GM19467 (cell line): Measurements from ENCODE around the gene GNG4.
"Not testable (repeated sequence)": the region's sequence is repeated elsewhere in the genome, so short reads cannot be mapped to it uniquely, and the experiment has no call there.

Experiments
- ATAC-seq: cut with Tn5 transposase; IDR thresholded peaks from one replicate; pipeline ENCODE4 v1.9.1; 2021; ENCODE audit warnings: mild to moderate bottlenecking, moderate library complexity; ENCODE audit not compliant: unreplicated experiment

GNG4 gene

DNA sequence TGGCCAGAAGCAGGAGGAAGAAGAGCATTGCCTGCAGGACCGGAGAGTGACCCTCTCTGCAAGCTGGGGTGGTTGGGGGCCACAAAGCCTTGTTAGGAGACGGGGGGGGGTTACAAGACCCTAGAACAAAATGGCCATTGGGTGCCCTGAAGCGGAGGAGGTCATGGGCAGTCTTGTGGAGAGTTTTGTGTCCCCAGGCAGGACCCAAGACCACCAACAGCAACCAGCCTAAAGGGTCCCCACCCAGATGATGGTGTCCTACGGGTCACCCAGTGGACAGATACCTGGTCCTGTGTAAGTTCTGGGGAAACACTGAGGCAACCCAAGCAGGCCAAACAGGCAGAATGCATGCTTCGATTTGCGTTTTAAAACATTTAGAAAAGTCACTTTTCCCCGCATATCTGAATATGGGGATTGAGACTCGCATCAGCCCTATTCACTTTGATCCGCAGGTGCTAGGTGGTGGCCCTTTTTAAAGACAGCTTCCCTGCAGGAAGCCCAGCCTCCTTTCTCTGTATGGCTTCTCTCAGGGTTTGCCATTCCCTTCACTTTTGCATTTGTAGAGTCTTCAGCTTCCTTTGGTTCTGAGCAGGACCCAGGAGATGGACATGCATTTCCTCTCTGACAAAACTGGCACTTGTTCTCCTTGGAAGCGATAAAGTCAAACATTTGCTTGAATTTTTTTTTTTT is 21.1 kb downstream of the GNG4 start:
- no peak for ATAC-seq

DNA sequence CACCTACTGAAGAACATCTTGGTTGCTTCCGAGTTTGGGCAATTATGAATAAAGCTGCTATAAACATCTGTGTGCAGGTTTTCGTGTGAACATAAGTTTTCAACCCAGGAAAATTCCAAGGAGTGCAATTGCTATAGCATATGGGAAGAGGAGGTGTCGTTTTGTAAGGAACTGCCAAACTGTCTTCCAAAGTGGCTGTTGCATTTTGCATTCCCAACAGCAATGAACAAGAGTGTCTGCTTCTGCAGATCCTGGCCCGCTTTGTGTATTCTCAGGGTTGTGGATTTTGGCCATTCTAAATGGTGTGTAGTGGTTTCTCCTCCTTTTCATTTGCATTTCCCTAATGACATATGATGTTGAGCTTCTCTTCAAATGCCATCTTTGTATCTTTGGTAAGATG is 23.8 kb downstream of the GNG4 start:
- ATAC-seq: no peak

DNA sequence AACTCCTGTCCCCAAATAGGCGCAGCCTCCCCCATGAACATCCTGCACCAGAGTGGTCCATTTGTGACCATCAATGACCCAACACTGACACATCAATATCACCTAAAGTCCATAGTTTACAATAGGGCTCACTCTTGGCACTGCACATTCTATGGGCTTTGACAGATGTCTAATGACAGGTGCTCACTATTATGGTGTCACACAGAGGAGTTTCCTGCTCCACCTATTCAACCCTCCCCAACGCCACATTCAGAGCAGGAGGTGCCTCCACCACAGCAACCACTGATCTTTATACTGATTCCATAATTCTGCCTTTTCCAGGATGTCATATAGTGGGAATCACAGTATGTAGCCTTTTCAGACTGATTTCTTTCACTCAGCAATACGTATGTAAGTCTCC is 24.2 kb downstream of the GNG4 start:
- no peak for ATAC-seq

DNA sequence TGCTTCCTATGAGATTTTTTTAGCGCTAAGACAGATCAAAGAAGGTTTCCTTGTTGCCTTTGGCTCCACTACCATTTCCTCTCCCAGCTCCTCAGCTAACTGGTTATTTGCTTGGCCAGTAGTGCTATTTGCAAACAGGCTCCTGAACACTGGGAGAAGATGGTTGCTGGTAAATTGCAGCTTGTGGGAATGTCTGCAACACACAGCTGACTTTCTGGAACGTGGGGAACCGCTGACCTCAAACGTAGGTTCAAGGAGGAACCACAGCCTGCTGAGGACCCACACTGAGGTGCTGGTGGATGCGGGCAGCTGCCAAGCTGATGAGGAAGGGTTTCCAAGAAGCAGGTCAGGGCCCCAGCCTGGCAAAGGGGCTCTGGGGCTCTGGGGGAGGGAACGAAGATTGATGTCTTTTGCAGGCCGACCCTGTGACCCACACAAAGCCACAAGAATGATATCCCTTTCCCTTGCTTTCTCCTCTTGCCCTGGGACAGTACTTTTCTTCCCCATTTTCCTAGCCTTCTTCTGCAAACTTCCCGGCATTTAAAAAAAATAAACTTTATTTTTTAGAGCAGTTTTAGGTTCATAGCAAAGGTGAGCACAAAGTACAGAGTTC is 24.8 kb downstream of the GNG4 start:
- no peak for ATAC-seq

DNA sequence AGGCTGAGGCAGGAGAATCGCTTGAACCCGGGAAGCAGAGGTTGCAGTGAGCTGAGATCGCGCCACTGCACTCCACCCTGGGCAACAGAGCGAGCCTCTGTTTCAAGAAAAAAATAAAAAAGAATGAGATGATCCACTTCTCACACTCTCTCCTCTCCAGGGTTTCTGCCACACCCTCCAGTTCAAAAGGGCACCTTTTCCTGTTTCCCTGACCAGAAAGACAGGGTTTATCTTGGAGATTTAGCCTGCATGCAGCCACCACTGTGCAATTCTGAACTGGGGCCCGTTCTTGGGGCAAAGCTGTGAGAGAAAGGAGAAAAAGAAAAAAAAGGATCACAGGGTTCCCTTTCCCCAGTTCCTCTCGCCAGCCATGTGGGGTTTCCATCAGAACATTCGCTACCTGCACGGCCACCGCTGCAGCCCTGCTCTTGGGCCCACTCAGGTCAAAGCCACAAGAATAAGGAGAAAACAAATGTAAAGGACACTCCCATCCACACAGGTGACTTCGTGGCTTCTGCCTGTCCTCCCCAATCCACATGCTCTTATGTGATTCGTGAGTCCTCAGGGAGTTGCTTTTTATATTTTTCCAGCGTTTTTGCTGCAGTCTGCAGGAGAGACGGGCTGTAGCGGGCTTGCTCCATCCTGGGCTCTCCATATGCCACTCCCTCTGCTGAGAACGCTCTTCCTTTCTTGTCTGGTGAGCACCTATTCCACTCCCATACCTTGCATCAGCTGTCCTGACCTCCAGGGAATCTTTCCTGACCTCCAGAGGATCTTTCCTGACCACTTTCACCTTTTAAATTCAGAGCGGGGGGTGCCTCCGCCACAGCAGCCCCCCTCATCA is 26.4 kb downstream of the GNG4 start:
- ATAC-seq: no peak

DNA sequence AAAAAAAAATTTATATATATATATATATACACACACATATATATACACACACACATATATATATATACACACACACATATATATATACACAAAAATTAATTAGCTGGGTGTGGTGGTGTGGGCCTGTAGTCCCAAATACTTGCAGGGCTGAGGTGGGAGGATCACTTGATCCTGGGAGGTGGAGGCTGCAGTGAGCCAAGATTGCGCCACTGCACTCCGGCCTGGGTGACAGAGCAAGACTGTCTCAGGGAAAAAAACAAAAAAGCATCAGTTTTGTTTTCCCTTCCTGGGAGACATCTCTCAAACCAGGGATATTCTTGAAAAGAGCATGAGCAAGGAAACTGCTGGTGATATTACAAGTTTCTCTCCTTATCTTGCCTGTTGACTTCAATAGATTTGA is 30.4 kb downstream of the GNG4 start:
- ATAC-seq: not testable (repeated sequence)

DNA sequence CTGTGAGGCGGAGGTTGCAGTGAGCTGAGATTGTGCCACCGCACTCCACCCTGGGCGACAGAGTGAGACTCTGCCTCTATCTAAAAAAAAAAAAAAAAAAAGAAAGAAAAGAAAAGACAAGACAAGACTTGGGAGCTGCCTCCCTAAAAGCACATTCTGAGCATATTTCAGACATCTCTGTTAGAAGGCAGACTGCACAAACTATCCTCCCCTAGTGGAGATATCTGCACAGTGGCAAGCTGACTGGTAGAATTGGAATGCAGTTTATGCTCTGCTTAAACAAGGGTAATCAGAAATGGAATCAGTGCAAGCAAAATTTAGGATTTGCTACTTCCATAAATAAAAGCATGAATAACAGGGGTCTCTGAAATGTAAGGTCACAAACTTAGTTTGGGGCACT is 31.8 kb downstream of the GNG4 start:
- no peak for ATAC-seq

DNA sequence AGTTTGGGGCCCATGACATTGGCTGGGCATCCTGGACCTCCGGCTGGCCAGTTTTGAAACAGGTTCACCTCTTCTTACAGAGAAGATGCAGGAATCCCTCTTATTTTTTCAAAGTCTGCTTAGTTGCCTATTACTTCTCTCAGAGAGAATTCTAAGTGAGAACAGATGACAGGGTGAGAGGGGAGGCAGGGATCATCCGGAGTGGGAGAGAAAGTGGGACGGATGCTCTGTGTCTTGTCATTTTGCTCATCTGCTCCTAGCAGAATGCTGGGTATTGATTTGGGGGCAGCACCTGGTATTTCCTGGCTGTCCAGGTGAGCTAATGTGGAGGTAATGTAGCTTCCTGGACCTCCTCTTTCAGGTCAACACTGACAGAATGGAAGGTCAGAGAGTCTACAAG is 32.4 kb downstream of the GNG4 start:
- no peak for ATAC-seq

DNA sequence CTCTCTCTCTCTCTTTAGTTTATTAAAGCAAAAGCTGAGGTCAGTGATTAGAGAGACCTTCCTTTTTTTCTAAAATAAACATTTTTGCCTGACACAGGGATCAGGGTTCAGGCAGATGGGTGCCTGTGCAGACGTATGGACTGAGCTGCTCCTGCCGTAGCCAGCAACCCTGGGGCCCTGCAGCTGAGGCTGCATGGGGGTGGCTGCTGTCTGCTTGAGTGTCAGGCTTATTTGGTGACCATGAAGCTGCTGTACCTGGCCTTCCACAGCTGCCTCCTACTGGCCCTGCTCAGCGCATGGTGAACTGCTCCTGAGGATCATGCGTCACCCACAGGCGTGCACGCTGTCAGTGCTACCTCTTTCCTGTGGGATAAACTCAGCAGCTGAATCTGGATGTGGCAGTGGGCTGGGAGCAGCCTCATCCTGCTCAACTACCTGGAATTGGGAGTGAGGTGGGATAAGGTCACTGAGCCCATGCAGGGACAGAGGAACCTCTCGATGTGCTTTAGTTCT is 35.1 kb downstream of the GNG4 start:
- ATAC-seq: no peak

DNA sequence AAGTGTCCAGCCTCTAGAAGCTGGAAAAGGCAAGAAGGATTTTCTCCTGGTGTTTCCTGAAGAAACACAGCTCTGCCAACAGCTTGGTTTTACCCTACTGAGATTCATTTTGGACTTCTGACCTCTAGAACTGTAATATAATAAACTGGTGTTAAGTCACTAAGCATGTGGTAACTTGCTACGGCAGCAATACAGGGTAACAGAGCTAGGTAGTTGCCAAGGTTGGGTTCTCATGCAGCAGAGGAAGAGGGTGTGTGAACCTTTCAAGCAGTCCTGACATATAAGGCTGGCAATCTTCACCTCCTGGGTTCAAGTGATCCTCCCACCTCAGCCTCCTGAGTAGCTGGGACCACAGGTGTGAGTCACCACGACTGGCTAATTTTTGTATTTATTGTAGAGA is 36.0 kb downstream of the GNG4 start:
- ATAC-seq: no peak

DNA sequence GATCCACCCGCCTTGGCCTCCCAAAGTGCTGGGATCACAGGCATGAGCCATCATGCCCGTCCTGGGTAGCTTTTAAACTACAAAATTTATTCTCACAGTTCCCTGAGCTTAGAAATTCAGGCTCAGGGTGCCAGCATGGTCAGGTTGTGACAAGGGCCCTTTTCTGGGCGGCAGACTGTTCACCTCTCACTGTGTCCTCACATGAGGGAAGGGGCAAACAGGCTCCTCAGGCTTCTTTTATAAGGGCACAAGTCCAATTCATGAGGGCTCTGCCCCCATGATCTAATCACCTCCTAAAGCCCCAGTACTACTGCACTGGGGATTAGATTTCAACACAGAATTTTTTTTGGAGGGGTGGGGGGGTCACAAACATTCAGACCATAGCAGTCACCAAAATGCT is 36.8 kb downstream of the GNG4 start:
- no peak for ATAC-seq

DNA sequence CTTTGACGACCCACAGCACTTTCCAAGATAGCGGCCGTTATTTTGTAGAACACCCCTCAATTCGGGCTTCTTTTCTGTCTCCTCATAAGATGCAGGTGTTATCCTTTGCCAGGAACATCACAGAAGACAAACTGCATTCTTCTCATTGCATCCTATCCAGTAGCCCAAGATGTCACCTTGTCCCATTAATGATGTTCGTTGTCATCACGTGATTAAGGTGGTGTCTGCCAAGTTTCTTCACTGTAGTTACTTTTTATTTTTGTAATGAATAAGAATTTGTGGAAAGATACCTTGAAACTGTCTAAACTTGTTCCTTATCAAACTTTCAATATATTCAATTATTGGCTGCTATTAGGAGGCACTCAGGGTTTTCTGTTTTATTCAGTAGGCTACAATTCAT is 39.4 kb downstream of the GNG4 start:
- ATAC-seq: no peak

DNA sequence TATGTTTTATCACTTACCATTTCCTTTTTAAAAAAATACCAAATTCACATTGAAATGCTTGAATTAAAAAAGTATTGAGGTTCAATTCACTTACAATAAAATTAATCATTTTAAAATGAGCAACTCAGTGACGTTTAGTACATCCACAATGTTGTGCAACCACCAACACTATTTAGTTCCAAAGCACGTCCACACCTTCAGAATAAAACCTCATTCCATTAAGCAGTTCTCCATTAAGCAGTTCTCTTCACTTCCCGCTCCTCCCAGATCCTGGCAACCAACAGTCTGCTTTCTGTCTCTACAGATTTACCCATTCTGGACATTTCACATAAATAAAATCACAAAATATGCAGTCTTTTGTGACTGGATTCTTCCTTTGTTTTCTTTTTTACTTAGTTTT is 41.3 kb downstream of the GNG4 start:
- ATAC-seq: no peak

DNA sequence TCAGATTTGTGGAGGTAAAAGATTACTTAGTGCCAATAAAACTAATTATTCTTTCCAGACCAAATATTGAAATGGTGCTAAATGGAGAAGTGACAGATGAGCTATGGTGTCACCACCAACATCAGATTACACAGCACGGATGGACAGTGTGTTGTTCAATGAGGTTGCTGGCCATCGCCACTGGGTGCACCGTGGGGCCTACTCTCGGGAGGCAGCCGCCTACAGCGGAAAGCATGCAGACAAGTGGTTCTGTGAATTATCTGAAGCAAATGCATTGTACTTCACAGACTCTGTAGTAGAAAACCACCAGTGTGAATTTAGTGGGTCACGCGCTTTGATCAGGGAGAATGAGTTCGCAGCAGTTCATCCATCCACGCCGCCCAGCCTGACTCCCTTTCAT is 42.3 kb downstream of the GNG4 start:
- no peak for ATAC-seq

DNA sequence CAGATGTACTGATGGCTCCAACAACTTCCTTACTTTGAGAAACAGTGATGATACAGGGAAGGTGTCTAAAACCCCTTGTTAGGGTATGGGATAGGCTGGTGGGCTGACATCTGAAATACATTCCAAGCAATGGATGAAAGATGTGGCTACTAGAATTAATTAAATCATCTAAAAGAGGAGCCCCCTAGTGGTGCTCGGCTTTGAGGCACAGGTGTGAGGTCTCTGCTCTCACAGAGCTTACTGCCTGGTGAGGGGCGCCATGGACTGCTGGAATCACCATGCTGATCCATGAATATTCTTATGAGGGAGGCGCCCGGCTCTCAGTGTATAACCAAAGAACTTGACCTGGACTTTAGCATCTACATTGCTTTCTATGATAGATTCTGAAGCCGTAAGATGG is 48.5 kb downstream of the GNG4 start:
- no peak for ATAC-seq

DNA sequence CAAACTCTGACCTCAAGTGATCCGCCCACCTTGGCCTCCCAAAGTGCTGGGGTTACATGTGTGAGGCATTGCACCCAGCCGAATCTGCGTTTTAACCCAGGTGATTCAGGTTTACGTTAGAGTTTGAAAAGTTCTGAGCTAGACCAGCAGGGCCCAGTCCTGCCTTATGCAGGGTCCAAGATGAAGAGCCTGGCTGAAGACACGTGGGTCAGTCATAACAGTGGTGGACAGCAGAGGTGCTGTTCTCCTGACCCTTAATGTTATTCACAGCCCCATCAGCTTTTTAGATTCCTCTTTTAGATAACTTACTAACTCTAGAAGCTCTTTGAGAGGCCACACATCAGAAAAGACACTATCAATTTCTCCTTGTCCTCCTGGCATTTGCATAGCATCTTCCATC is 50.0 kb downstream of the GNG4 start:
- no peak for ATAC-seq

DNA sequence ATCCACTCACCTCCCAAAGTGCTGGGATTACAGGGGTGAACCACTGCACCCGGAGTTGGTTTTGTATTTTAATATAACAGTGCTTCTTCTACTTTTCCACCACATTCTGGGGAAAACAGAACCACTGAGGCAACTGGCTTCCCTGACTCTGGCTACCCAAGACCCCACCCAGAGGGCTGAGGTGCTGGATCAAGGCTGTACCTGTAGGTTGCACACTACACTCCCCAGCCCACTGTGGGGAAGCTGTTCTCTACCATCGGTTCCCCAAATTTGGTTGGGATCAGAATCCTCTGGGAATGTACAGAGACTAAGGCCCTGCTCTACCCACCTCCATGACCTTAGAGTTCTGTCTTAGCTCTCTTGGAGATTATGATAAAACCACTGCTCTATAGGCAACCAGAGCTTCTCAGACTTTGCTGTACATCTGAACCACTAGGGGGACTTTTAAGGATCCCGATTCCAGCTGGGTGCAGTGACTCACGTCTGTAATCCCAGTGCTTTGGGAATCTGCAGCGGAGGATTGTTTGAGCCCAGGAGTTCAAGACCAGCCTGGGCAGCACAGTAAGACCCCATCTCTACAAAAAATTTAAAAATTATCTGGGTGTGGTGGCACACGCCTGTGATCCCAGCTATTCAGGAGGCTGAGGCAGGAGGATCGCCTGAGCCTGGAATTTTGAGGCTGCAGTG is 51.6 kb downstream of the GNG4 start:
- no peak for ATAC-seq

DNA sequence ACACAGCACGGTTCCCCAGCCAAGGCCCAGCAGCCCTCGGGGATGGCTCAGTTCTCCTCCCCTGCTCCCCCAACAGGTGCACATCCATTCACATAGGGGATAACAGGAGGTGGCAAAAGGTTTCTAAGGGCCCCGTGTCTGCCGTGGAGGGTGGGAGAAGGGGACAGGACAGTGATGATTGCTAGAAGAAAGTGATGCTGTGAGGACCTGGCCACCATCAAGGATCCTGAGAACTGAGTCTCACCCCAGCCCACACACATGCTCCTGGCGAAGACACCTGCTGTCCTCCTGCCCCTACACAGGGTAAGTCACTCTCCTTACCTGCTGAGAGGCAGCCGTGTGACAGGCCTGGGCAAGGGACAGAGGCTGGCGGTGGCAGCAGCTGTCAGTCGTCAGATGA is 54.5 kb downstream of the GNG4 start:
- ATAC-seq: no peak

DNA sequence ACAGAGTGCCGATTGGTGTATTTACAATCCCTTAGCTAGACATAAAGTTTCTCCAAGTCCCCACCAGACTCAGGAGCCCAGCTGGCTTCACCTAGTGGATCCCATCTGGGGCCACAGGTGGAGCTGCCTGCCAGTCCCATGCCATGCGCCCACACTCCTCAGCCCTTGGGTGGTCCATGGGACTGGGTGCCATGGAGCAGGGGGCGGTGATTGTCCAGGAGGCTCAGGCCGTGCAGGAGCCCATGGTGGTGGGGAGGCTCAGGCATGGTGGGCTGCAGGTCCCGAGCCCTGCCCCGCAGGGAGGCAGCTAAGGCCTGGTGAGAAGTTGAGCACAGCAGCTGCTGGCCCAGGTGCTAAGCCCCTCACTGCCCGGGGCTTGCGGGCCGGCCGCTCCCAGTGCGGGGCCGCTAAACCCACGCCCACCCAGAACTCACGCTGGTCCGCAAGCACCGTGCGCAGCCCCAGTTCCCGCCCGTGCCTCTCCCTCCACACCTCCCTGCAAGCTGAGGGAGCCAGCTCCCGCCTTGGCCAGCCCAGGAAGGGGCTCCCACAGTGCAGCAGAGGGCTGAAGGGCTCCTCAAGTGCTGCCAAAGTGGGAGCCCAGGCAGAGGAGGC is 55.2 kb downstream of the GNG4 start:
- not testable (repeated sequence) for ATAC-seq

DNA sequence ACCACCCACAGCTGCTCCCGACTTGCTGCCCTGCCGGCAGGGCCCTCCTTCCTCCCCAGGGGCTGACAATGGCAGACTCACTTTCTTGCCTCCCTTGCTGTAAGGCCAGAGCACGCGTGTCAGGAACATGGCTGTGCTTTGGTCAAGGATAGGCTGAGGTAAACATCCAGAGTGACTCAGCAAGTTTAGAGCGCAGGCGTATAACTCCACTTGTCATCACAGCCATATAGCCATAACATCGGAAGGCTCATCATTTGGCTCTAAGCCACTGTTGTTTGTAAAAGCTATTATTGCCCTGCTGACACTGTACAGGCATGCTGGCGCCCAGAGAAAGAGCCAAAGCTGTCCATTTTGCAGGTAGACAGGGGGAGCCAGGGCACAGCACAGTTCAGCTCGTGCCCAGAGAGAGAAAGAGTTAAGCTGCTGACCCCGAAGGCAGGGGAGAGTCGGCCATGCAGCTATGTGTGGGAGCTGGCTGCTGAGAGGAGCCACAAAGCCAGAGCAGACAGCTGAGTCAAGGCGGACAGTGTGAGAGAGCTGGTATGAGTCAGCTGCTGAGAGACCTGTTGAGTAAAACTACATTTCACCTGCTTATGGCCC is 60.6 kb downstream of the GNG4 start:
- ATAC-seq: no peak

DNA sequence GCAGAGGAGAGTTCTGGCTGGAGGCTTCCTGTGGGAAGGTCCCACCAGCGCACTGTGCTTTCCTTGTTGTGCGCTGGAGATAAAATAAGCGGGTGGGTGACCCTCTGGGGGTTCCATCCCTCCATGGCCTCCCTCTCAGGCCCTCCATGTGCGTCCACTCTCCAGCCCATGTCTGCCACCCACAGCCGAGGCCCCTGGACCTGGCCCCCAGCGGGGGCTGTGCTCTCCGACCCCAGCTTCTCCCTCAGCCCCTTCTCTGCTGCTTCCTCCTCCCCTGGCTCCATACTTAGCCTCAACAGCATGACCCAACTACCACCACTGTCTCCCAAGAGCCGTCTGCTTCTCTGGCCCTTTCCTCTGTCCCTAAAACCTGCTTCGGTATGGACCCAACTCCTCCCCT is 61.4 kb downstream of the GNG4 start:
- ATAC-seq: no peak
